TTC549 (cell line): ENCODE results near the gene CTSZ.

Experiments used
- FAIRE-seq: peaks from 2 replicates; lab custom pipeline; 2012; peaks lifted over from hg19 to GRCh38; lab: Jason Lieb, UNC

CTSZ gene

GRCh38 chr20:59031564-59032022, 24.5 kb upstream of the CTSZ start:
- FAIRE-seq, result no peak

GRCh38 chr20:59030911-59031563, 24.0 kb upstream of the CTSZ start:
- FAIRE-seq, result no peak

- FAIRE-seq, result no peak
Measured at GRCh38 chr20:59028812-59029211, 21.8 kb upstream of the CTSZ start.

- no peak for FAIRE-seq
Measured at GRCh38 chr20:59027741-59028320, 20.8 kb upstream of the CTSZ start.

- FAIRE-seq, result no peak
Measured at GRCh38 chr20:59026904-59027740, 20.1 kb upstream of the CTSZ start.

GRCh38 chr20:59025511-59025910, 18.5 kb upstream of the CTSZ start:
- FAIRE-seq, result no peak

GRCh38 chr20:59025086-59025485, 18.0 kb upstream of the CTSZ start:
- FAIRE-seq, result no peak

- no peak for FAIRE-seq
Measured at GRCh38 chr20:59024111-59024530, 17.1 kb upstream of the CTSZ start.

GRCh38 chr20:59023616-59024015, 16.6 kb upstream of the CTSZ start:
- no peak for FAIRE-seq

- FAIRE-seq, result no peak
Measured at GRCh38 chr20:59022754-59023153, 15.7 kb upstream of the CTSZ start.

GRCh38 chr20:59020938-59021551, 14.0 kb upstream of the CTSZ start:
- no peak for FAIRE-seq

GRCh38 chr20:59019217-59019616, 12.2 kb upstream of the CTSZ start, which contains the start of gene TUBB1:
TSS of gene TUBB1 (plus strand) at chr20:59019429. CDS start at chr20:59019523, 94 bp downstream.
- no peak for FAIRE-seq

GRCh38 chr20:59018817-59019216, 11.8 kb upstream of the CTSZ start:
- no peak for FAIRE-seq

GRCh38 chr20:59017493-59018231, 10.6 kb upstream of the CTSZ start:
- FAIRE-seq, result no peak

GRCh38 chr20:59016795-59017492, 9.9 kb upstream of the CTSZ start:
- no peak for FAIRE-seq

- no peak for FAIRE-seq
Measured at GRCh38 chr20:59015812-59016711, 9.0 kb upstream of the CTSZ start.

GRCh38 chr20:59015411-59015810, 8.4 kb upstream of the CTSZ start:
- no peak for FAIRE-seq

GRCh38 chr20:59014680-59015389, 7.8 kb upstream of the CTSZ start:
- FAIRE-seq, result no peak

GRCh38 chr20:59013959-59014608, 7.0 kb upstream of the CTSZ start:
- no peak for FAIRE-seq
